B cell (primary cell): Measurements from ENCODE around the gene CDH18.

ENCODE experiments used
- EZH2 ChIP-seq: IDR thresholded peaks from 2 replicates; pipeline ENCODE4 v1.6.1; 2012; ENCODE audit warnings: borderline replicate concordance, low read depth, mild to moderate bottlenecking, moderate library complexity, low read length; ENCODE audit not compliant: insufficient read depth, poor library complexity, severe bottlenecking
- TF ChIP-seq, protein P1 (sequence below): fragments of 200-600 bp; IDR thresholded peaks from one replicate; pipeline ENCODE4 v1.8.0; 2022; ENCODE audit warnings: antibody characterized with exemption, mild to moderate bottlenecking

- TF ChIP-seq, protein P1, sequence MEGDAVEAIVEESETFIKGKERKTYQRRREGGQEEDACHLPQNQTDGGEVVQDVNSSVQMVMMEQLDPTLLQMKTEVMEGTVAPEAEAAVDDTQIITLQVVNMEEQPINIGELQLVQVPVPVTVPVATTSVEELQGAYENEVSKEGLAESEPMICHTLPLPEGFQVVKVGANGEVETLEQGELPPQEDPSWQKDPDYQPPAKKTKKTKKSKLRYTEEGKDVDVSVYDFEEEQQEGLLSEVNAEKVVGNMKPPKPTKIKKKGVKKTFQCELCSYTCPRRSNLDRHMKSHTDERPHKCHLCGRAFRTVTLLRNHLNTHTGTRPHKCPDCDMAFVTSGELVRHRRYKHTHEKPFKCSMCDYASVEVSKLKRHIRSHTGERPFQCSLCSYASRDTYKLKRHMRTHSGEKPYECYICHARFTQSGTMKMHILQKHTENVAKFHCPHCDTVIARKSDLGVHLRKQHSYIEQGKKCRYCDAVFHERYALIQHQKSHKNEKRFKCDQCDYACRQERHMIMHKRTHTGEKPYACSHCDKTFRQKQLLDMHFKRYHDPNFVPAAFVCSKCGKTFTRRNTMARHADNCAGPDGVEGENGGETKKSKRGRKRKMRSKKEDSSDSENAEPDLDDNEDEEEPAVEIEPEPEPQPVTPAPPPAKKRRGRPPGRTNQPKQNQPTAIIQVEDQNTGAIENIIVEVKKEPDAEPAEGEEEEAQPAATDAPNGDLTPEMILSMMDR: no peak
- TF ChIP-seq EZH2: no peak
Observed at GRCh38 chr5:19753579-19753978, 234.4 kb downstream of the CDH18 start.
